Osteoblast (primary cell): ENCODE measurements around the gene IQCM. TPM values are rescaled to one million over a fixed set of nuclear protein-coding genes. Genes with fewer than 3 reads are reported as not detected.

Source experiments
- DNase-seq: peaks from one replicate; pipeline ENCODE4 v3.0.0; 2011; ENCODE audit warnings: low spot score, mixed read lengths; ENCODE audit not compliant: insufficient read length; ENCODE audit errors: missing footprints
- H2AFZ ChIP-seq: 2 replicates; pipeline ENCODE4 v1.6.0; 2011; ENCODE audit warnings: mild to moderate bottlenecking, low read length
- H3K27ac ChIP-seq: 2 replicates; pipeline ENCODE4 v1.5.1; 2011; ENCODE audit warnings: mild to moderate bottlenecking, low read depth, low read length, moderate library complexity
- H3K27me3 ChIP-seq: 2 replicates; pipeline ENCODE4 v1.6.0; 2012; ENCODE audit warnings: mild to moderate bottlenecking, control low read depth, inconsistent platforms, low read length, moderate library complexity; ENCODE audit not compliant: insufficient read depth
- H3K36me3 ChIP-seq: 2 replicates; pipeline ENCODE4 v1.5.1; 2011; ENCODE audit warnings: mild to moderate bottlenecking, low read length, control low read depth, moderate library complexity; ENCODE audit not compliant: insufficient read depth
- H3K4me1 ChIP-seq: 2 replicates; pipeline ENCODE4 v1.5.1; 2011; ENCODE audit warnings: mild to moderate bottlenecking, low read length, control low read depth, moderate library complexity; ENCODE audit not compliant: insufficient read depth
- H3K4me2 ChIP-seq: 2 replicates; pipeline ENCODE4 v1.6.0; 2011; ENCODE audit warnings: mild to moderate bottlenecking, low read length; ENCODE audit not compliant: insufficient read depth
- H3K4me3 ChIP-seq: fragments of 200-600 bp; sonication (generic); 3 replicates; pipeline ENCODE4 v1.5.1; 2012; ENCODE audit warnings: mild to moderate bottlenecking, low read length, inconsistent platforms; ENCODE audit not compliant: insufficient read depth
- H3K79me2 ChIP-seq: 2 replicates; pipeline ENCODE4 v1.6.0; 2012; ENCODE audit warnings: mild to moderate bottlenecking, low read length, control low read depth, inconsistent platforms; ENCODE audit not compliant: insufficient read depth
- H3K9me3 ChIP-seq: 2 replicates; pipeline ENCODE4 v1.5.1; 2011; ENCODE audit warnings: low read depth, low read length, control low read depth
- H4K20me1 ChIP-seq: 2 replicates; pipeline ENCODE4 v1.6.0; 2012; ENCODE audit warnings: mild to moderate bottlenecking, low read length, control low read depth; ENCODE audit not compliant: insufficient read depth
- total RNA-seq: library from RNA; depleted of rRNA; stranded (reverse); fragments of >200 nt; gene quantifications from 2 replicates; pipeline ENCODE4 v1.2.3, GENCODE V29; 2012
- TF ChIP-seq, protein P1 (sequence below): IDR thresholded peaks from 2 replicates; pipeline ENCODE4 v1.5.1; 2011; ENCODE audit warnings: mild to moderate bottlenecking, low read depth, low read length, moderate library complexity; ENCODE audit errors: extremely low read depth

The IQCM gene
- total RNA-seq, 1 donor: not detected

- Histone ChIP-seq H3K4me3 (no peak overlapping the region), H3K27me3 (no peaks in the 10 kb centered on the region), H4K20me1 (no peaks in the 10 kb centered on the region), H3K4me2 (no peak overlapping the region), H3K79me2 (no peaks in the 10 kb centered on the region), H3K9me3 (no peaks in the 10 kb centered on the region), H3K27ac (no peak overlapping the region), H3K4me1 (no peaks in the 10 kb centered on the region), H3K36me3 (no peaks in the 10 kb centered on the region), H2AFZ (no peak overlapping the region)
- TF ChIP-seq, protein P1, sequence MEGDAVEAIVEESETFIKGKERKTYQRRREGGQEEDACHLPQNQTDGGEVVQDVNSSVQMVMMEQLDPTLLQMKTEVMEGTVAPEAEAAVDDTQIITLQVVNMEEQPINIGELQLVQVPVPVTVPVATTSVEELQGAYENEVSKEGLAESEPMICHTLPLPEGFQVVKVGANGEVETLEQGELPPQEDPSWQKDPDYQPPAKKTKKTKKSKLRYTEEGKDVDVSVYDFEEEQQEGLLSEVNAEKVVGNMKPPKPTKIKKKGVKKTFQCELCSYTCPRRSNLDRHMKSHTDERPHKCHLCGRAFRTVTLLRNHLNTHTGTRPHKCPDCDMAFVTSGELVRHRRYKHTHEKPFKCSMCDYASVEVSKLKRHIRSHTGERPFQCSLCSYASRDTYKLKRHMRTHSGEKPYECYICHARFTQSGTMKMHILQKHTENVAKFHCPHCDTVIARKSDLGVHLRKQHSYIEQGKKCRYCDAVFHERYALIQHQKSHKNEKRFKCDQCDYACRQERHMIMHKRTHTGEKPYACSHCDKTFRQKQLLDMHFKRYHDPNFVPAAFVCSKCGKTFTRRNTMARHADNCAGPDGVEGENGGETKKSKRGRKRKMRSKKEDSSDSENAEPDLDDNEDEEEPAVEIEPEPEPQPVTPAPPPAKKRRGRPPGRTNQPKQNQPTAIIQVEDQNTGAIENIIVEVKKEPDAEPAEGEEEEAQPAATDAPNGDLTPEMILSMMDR: no peak
- DNase-seq: no peak
Measured at GRCh38 chr4:149552601-149553000, 263.0 kb downstream of the IQCM start.

- Histone ChIP-seq H4K20me1 (no peaks in the 10 kb centered on the region), H2AFZ (no peak overlapping the region), H3K4me2 (no peak overlapping the region), H3K27me3 (no peaks in the 10 kb centered on the region), H3K79me2 (no peaks in the 10 kb centered on the region), H3K9me3 (no peaks in the 10 kb centered on the region), H3K36me3 (no peaks in the 10 kb centered on the region), H3K4me1 (no peaks in the 10 kb centered on the region), H3K4me3 (no peak overlapping the region), H3K27ac (no peak overlapping the region)
- peak; percentile 6 for DNase-seq
- TF ChIP-seq, protein P1: no peak
Measured at GRCh38 chr4:149549911-149550310, 265.7 kb downstream of the IQCM start.

DNA sequence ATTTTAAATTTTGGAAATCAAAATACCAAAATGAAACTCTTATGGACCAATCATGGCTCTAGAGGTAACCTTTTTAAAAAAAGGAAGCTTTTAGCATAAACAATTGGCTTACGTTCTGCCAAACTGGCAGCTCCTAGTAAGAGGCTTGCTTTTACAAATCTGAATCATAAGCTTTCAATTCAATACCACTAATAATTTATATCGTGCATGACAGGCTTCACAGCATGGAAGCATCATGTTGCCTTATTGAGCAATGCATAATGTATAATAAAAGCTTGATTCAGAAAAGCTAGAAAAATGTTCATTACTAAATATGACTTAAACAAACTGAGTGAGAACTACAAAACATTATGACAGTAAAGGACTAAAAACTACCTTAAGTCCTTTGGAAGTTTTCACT, 280.9 kb downstream of the IQCM start:
- no peak for DNase-seq
- Histone ChIP-seq H4K20me1 (no peaks in the 10 kb centered on the region), H2AFZ (no peak overlapping the region), H3K9me3 (no peaks in the 10 kb centered on the region), H3K27me3 (no peaks in the 10 kb centered on the region), H3K79me2 (no peaks in the 10 kb centered on the region), H3K4me2 (no peak overlapping the region), H3K4me1 (no peaks in the 10 kb centered on the region), H3K27ac (no peak overlapping the region), H3K4me3 (no peak overlapping the region), H3K36me3 (no peaks in the 10 kb centered on the region)
- TF ChIP-seq, protein P1: no peak

DNA sequence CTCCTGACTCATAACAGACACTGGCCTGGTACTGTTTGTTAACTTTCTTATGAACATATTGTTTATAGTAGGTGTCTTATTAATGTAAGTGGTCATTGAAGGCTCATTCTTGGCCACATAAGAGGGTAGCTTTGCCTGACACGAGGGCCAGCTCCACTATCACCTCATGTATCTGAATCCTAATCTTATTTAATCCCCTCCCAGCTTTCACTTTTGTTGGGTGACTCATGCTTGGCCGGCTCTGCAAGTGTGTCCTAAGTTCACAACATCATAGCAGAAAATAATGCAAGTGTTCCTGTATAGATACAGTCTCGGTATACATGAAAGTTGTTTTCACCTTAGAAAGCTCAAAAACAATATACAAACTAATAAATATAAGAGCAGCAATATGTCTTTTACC, 283.8 kb downstream of the IQCM start:
- no peak for DNase-seq
- Histone ChIP-seq H3K79me2 (no peaks in the 10 kb centered on the region), H3K27ac (no peak overlapping the region), H3K4me1 (no peaks in the 10 kb centered on the region), H3K4me2 (no peak overlapping the region), H2AFZ (no peak overlapping the region), H3K36me3 (no peaks in the 10 kb centered on the region), H3K4me3 (no peak overlapping the region), H3K27me3 (no peaks in the 10 kb centered on the region), H3K9me3 (no peaks in the 10 kb centered on the region), H4K20me1 (no peaks in the 10 kb centered on the region)
- TF ChIP-seq, protein P1: no peak
